Stimulated activated memory B cell treated with anti-CD40 and anti-IgM and Interleukin-4, amounts not matched to agents 10 μg/mL and 1 μg/mL and 100 μg/mL, for 72 hours (primary cell): Measurements from ENCODE around the gene AFAP1.

Experiments used
- ATAC-seq: fragments of 150-1000 bp; cut with Tn5 transposase; 2 replicates; pipeline ENCODE4 v1.10.0; 2021
- H3K27ac Mint-ChIP-seq: one replicate; pipeline ENCODE4 v1.8.0; 2022; ENCODE audit warnings: mild to moderate bottlenecking, mixed read lengths
- H3K27me3 Mint-ChIP-seq: one replicate; pipeline ENCODE4 v1.8.0; 2022; ENCODE audit warnings: mixed read lengths
- H3K36me3 Mint-ChIP-seq: one replicate; pipeline ENCODE4 v1.8.0; 2022; ENCODE audit warnings: mixed read lengths
- H3K4me1 Mint-ChIP-seq: one replicate; pipeline ENCODE4 v1.8.0; 2022; ENCODE audit warnings: mixed read lengths
- H3K4me3 Mint-ChIP-seq: one replicate; pipeline ENCODE4 v1.8.0; 2022; ENCODE audit warnings: mild to moderate bottlenecking, moderate library complexity, mixed read lengths
- H3K9me3 Mint-ChIP-seq: one replicate; pipeline ENCODE4 v1.8.0; 2022; ENCODE audit warnings: mixed read lengths

AFAP1 gene

DNA sequence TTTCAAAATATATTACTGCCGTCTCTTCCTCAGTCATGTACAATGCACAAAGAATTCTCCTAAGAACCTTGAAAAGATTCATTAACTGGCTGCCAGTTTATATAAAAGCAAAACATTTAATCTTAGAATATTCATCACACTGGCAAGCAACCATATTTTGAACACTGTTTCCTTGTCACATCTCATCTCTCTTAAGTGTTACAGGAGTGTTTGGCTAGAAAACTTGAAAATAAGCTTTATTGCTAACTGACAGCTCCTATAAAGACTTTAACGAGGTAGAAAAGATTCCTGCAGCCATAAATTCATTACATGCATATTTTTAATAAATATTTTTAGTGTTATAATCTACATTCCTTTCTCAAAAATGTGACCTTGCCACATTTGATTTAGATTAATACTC, 149.6 kb downstream of the AFAP1 start:
- no peak for ATAC-seq
- peaks cover 10% of the 10 kb centered on the region for H3K4me1 Mint-ChIP-seq
- no peaks in the 10 kb centered on the region for H3K9me3 Mint-ChIP-seq
- no peak overlapping the region for H3K27ac Mint-ChIP-seq
- no peaks in the 10 kb centered on the region for H3K36me3 Mint-ChIP-seq
- H3K27me3 Mint-ChIP-seq, result peaks cover 52% of the 10 kb centered on the region
- H3K4me3 Mint-ChIP-seq, result no peak overlapping the region

DNA sequence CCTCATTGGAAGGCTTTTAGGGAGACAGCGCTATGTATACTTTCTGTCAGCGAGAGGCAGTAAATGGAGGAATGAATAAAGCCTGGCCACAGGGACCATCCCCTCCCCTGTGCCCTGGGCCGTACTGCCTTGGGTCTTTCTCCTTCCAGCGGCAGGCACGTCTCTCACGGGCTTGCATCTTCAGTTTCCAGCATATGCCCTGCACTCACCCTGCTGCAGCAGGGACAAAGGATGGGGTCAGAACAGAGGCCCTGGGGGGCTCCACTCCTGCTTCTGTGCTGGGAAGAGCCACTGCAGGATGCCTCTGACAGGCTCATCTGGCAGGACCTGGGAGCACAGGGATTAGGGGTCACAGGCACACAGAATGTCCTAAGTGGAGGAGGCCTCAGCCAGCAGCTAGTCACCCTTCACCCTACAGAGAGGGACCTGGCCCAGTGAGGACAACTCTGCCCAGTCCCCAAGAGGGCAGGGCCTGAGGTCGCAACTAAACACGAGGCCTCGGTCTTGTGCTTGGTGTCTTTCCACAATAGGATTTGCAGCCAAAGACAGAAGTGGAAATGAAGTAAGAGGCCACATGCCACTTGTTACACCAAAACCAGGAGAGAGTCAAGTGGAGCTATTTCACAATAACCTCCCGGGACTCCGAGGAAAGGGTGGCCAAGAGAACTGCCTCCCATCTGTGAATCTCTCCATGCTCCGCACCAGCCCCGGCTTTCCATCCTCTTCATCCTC, 150.8 kb downstream of the AFAP1 start:
- Mint-ChIP-seq H3K4me1 (peaks cover 10% of the 10 kb centered on the region), H3K27me3 (peaks cover 58% of the 10 kb centered on the region), H3K27ac (no peak overlapping the region), H3K4me3 (no peak overlapping the region), H3K9me3 (no peaks in the 10 kb centered on the region), H3K36me3 (no peaks in the 10 kb centered on the region)
- no peak for ATAC-seq

DNA sequence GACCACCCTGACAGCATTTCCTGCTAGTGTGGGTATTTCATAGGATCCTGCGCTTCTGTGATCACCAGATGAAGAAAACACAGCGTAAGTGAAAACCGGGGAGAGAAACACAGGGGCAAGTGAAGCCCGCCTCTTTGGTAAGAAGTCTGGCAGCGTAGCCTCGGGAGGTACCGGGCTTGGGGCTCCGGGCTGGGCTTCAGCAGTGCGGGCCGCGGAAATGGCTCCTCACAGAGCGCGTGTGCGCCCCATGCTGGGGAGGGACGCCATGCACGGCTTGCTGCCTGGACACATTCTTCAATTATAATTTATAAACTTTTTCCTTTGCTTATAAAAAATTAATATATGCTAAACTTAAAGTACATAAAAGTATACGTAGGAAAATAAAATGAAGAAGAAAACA, 151.5 kb downstream of the AFAP1 start:
- no peak overlapping the region for H3K4me3 Mint-ChIP-seq
- H3K4me1 Mint-ChIP-seq, result peaks cover 10% of the 10 kb centered on the region
- no peaks in the 10 kb centered on the region for H3K36me3 Mint-ChIP-seq
- peaks cover 65% of the 10 kb centered on the region for H3K27me3 Mint-ChIP-seq
- H3K9me3 Mint-ChIP-seq, result no peaks in the 10 kb centered on the region
- H3K27ac Mint-ChIP-seq, result no peak overlapping the region
- ATAC-seq, result no peak

DNA sequence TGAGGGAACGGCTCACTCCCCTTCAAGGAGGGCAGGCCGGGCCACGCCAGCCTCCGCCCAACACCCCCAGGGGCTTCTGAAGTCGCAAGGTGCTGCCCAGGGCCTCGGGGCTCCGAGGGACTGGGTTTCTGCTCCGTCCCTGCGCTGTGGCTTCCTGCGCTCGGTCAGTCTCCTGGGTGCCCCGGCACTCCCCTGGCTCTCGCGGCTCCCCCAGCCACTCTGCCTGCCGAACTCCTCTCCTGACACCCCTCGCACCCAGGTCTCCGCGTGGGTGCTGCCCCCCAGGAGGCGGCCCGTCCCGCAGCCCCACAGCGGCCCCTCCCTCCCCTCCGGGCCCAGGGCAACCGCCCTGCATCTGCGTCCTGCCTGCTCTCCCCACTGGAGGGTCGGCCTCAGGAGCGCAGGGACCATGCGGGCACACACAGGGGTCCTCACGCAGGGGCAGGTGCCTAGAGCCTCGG, 151.9 kb downstream of the AFAP1 start:
- ATAC-seq, result peak; percentile 32

DNA sequence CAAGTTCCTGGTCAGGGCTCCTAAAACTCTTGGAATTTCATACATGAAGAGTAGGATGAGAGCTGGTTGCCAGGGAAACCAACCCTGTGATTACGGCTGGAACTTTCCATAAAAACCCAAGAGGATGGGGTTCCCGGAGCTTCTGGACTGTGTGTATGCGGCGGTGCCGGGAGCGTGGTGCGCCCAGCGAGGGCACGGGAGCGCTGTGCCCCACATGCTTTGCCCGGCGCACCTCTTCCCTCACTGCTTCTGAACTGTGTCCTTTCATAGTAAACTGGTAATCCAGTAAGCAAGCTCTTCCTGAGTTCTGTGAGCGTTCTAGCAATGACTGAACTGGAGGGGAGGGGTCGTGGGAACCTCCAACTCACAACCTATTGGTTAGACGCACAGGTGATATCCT, 152.6 kb downstream of the AFAP1 start:
- Mint-ChIP-seq H3K27ac (no peak overlapping the region), H3K27me3 (peaks cover 68% of the 10 kb centered on the region), H3K4me1 (peaks cover 3% of the 10 kb centered on the region), H3K9me3 (no peaks in the 10 kb centered on the region), H3K36me3 (no peaks in the 10 kb centered on the region), H3K4me3 (no peak overlapping the region)
- ATAC-seq, result no peak

More for the DNA sequence above, 151.9 kb downstream of the AFAP1 start:
- Mint-ChIP-seq H3K36me3 (no peaks in the 10 kb centered on the region), H3K27ac (no peak overlapping the region), H3K9me3 (no peaks in the 10 kb centered on the region), H3K4me1 (peaks cover 9% of the 10 kb centered on the region), H3K27me3 (peaks cover 65% of the 10 kb centered on the region), H3K4me3 (no peak overlapping the region)

DNA sequence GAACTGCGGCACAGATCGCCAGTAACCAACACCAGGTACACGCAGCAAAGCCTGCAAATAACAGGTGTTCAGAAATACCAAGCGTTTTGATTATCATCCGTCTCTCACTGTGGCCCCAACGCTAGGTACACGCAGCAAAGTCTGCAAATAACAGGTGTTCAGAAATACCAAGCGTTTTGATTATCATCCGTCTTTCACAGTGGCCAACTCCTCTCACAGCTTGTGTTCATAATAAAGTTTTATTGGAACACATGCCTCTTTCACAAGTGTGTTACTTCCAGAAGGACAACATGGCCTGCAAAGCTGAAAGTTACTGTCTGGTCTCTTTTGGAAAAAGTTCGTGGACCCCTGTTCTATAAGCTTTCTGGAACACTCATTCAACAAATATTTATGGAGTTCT, 153.1 kb downstream of the AFAP1 start:
- Mint-ChIP-seq H3K27ac (no peak overlapping the region), H3K36me3 (no peaks in the 10 kb centered on the region), H3K4me3 (no peak overlapping the region), H3K27me3 (peaks cover 68% of the 10 kb centered on the region), H3K4me1 (no peaks in the 10 kb centered on the region), H3K9me3 (no peaks in the 10 kb centered on the region)
- ATAC-seq, result no peak

DNA sequence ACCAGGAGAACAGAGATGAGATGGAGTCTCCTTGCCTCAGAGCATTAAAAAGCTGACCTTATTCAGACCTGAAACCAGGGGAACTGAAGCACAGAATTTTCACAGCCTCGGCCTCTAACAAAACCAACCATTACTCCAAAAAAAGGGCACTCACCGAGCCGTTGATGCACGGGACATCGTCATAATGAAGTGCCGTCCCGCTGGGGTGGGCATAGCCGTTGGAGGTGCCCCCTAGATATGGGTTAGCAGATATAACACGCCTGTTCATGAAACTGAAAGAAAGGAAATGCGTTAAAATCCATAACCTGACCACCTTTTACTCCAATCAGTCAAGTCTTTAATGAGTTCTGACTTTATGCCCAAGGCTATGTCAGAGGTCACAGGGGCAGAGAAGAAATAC, 153.6 kb downstream of the AFAP1 start:
- Mint-ChIP-seq H3K36me3 (no peaks in the 10 kb centered on the region), H3K4me1 (no peaks in the 10 kb centered on the region), H3K4me3 (no peak overlapping the region), H3K27me3 (peaks cover 64% of the 10 kb centered on the region), H3K9me3 (no peaks in the 10 kb centered on the region), H3K27ac (no peak overlapping the region)
- no peak for ATAC-seq

DNA sequence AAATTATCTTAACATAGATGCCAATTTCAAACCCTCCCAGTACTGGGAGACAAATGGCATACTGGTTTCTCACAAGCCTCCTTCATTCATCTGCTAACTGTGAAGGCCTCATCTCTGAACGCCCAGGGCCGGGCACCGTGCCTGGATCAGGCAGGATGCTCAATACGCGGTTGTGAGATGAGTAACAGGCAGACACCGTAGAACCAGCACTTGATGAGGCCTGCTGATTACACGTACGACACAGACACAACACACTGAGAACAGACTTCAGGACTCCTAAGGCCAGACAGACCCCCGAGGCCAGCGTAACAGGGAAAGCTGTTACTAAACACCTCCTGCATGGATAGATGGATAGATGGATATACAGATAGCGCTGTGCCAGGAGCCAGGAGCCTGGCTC, 154.6 kb downstream of the AFAP1 start:
- Mint-ChIP-seq H3K9me3 (no peaks in the 10 kb centered on the region), H3K36me3 (no peaks in the 10 kb centered on the region), H3K4me1 (no peaks in the 10 kb centered on the region), H3K27me3 (peaks cover 59% of the 10 kb centered on the region), H3K27ac (no peak overlapping the region), H3K4me3 (no peak overlapping the region)
- ATAC-seq, result no peak

DNA sequence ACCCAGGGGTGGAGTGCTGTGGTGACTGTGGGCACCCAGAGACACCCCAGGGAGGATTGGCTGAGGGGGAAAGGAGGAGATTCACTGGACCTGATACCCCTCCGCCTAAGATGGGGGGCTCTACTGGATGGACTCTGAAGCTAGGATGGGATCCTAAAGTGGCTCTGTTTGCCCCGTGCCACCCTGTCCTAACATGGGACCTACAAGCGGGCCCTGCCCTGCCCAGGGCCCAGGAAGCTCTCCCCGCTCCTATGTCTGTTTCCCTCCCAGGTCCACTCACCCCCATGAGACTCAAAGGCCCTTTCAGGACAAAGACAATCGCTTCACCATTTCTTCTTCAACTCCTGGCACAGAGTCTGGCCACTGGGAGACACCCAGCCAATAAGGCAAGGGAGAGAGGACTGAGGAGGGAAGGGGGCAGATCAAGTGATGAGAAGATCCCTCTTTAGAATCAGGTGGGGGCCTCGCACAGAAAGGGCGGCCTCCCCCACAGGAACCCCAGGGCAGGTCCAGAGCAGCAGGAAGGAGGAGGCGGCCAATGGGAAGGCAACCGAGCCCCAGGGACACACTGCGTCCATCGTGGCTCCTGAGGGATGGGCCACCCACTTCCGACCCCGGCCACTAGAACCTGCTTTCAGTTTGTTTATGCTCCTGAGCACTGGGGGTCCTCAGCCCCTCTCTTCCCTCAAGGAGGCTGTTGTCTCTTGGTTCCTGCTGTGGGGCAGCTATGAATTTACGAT, 155.4 kb downstream of the AFAP1 start:
- Mint-ChIP-seq H3K4me1 (no peaks in the 10 kb centered on the region), H3K27me3 (peaks cover 52% of the 10 kb centered on the region), H3K27ac (no peak overlapping the region), H3K36me3 (no peaks in the 10 kb centered on the region), H3K4me3 (no peak overlapping the region), H3K9me3 (no peaks in the 10 kb centered on the region)
- ATAC-seq, result peak; percentile 17

DNA sequence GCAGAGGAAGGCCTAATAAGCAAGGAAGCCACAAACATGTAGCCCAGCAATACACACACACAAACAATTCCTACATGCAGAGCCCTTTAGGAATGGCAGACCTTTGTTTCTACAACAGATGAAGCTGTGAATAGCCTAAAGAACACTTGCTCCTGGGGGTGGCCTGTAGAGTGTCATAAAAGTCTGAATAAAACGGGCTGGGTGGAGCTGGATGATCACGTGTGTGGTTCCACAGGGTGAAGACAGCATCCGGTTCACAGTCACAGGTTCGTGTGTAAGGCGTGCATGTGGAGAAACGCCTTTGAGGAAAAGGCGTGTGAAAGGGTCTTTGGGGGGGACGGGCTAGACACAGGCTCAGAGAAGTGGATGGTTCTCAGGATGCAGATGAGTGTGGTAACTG, 156.1 kb downstream of the AFAP1 start:
- Mint-ChIP-seq H3K27ac (no peak overlapping the region), H3K4me3 (no peak overlapping the region), H3K9me3 (no peaks in the 10 kb centered on the region), H3K4me1 (no peaks in the 10 kb centered on the region), H3K36me3 (no peaks in the 10 kb centered on the region), H3K27me3 (peaks cover 45% of the 10 kb centered on the region)
- no peak for ATAC-seq

DNA sequence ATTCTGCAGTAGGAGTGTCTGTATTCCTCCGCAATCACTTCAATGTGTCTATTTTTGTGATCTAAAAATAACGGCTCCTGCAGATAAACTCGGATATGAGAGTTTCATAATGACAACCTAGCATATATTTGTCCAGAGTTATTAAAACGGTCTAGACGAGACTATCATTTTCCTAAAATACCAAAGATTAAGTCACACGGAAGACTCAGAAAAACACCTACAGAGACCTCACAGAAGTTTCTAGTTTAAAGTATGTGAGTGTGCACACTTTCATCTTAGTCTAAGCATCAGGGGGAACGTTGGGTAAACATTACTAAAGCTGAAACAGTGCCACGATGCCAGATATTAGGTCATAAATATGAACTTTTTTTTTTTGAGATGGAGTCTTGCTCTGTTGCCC, 156.9 kb downstream of the AFAP1 start:
- Mint-ChIP-seq H3K27ac (no peak overlapping the region), H3K9me3 (no peaks in the 10 kb centered on the region), H3K27me3 (peaks cover 45% of the 10 kb centered on the region), H3K36me3 (no peaks in the 10 kb centered on the region), H3K4me1 (no peaks in the 10 kb centered on the region), H3K4me3 (no peak overlapping the region)
- no peak for ATAC-seq

DNA sequence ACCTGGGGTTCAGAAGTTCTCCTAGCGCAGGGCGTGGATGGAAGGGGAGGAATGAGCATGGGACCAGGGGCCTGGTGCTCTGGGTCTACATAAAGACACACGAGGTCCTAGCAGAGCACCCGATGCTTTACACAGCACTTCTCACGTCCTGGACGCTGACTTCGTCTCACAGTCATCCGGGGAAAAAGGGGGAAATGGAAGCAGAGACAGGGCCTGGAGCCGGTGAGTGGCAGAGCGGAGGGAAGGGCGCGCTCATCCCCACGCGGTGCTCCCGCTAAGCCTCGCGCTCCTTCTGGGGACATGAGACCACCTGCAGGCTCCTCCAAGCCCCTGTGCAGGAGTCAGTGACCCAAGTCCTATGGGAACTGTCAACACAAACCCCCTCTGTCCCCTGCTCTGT, 157.7 kb downstream of the AFAP1 start:
- H3K4me3 Mint-ChIP-seq, result no peak overlapping the region
- ATAC-seq, result no peak
- H3K36me3 Mint-ChIP-seq, result no peaks in the 10 kb centered on the region
- no peaks in the 10 kb centered on the region for H3K9me3 Mint-ChIP-seq
- H3K27me3 Mint-ChIP-seq, result peaks cover 45% of the 10 kb centered on the region
- H3K4me1 Mint-ChIP-seq, result no peaks in the 10 kb centered on the region
- H3K27ac Mint-ChIP-seq, result no peak overlapping the region

DNA sequence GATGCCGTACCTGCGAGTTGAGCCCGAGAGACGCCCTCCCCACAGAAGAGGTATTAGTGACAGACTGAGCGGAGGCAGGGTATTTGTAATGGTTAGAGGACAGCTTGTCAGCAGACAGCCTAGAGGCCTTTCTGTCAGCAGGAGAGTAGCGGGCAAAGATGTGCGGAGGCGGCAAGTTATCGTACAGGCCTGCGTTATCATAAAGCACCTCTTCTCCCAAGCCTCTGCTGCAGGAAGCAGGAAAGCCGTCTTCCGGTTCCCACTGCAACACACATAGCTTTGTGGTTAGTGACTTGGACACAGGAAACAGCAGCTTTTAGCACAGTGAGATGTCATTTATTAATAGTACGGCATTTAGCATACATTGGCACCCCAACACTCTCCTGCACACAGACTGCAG, 158.3 kb downstream of the AFAP1 start:
- no peak for ATAC-seq
- Mint-ChIP-seq H3K27me3 (peaks cover 39% of the 10 kb centered on the region), H3K4me3 (no peak overlapping the region)

DNA sequence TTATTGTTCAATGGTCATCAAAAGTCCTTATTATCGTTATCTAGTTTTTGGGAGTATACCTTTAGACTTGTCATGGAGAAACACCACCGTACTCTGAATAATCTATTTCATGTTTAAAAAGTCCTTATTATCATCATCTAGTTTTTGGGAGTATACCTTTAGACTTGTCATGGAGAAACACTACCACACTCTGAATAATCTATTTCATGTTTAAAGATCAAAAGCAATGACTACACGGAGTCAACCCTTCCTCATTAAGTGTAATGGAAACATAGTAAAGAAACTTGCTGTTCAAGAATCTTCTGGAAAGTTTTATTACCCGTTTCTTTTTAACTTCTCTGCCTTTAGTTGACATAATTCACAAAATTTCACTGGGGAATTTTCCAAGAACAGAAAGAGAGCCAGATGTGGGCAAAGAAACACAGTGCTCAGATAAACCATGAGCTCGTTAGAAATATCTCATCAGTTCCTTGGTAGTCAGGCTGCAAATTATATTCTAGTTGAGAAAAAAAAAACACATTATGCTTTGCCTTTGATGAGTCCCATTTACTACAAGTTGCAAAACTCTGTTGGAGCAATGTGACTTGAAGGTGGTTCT, 158.8 kb downstream of the AFAP1 start:
- no peaks in the 10 kb centered on the region for H3K9me3 Mint-ChIP-seq
- no peak overlapping the region for H3K4me3 Mint-ChIP-seq
- H3K4me1 Mint-ChIP-seq, result no peaks in the 10 kb centered on the region
- no peak overlapping the region for H3K27ac Mint-ChIP-seq
- H3K36me3 Mint-ChIP-seq, result no peaks in the 10 kb centered on the region
- peaks cover 34% of the 10 kb centered on the region for H3K27me3 Mint-ChIP-seq
- ATAC-seq, result no peak

More for the DNA sequence above, 158.3 kb downstream of the AFAP1 start:
- no peaks in the 10 kb centered on the region for H3K9me3 Mint-ChIP-seq
- H3K27ac Mint-ChIP-seq, result no peak overlapping the region
- no peaks in the 10 kb centered on the region for H3K4me1 Mint-ChIP-seq
- no peaks in the 10 kb centered on the region for H3K36me3 Mint-ChIP-seq

DNA sequence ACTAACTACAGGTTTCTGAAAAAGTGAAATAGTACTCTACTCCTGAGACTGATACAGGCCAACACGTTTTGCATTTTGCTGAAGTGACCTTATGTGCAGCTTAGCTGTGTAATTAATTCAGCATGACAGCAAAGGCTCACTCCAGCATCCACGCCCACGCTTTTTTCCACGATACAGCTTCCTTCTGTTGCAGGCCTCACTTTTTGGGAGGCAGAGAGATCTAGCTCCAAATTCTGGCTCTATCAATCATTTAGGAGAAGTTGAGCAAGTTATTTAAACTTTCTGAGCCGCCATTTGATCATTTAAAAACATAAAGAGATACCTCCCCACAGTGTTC, 160.3 kb downstream of the AFAP1 start:
- Mint-ChIP-seq H3K27me3 (peaks cover 28% of the 10 kb centered on the region), H3K9me3 (no peaks in the 10 kb centered on the region), H3K4me1 (no peaks in the 10 kb centered on the region), H3K4me3 (no peak overlapping the region), H3K36me3 (no peaks in the 10 kb centered on the region), H3K27ac (no peak overlapping the region)
- no peak for ATAC-seq
